SK-N-SH (cell line): Measurements from ENCODE around the gene LECT2.

Experiments used
- CTCF ChIP-seq: fragments of 200-600 bp; sonication (generic); IDR thresholded peaks from 2 replicates; pipeline ENCODE4 v1.6.1; 2017; ENCODE audit warnings: antibody characterized with exemption, mild to moderate bottlenecking, moderate library complexity
- EP300 ChIP-seq, 2 experiments: IDR thresholded peaks; 2 replicates each; pipeline versions ENCODE4 v1.4.0 to v1.6.1; 2012; ENCODE audit warnings: borderline replicate concordance in 1 of 2, low read depth in 1 of 2, low read length in 1 of 2
- EZH2phosphoT487 ChIP-seq: fragments of 200-600 bp; sonication (generic); IDR thresholded peaks from 2 replicates; pipeline ENCODE4 v1.6.1; 2017; ENCODE audit warnings: low read depth, mixed run types, mild to moderate bottlenecking, antibody characterized with exemption, moderate library complexity, borderline replicate concordance
- JUND ChIP-seq: IDR thresholded peaks from 2 replicates; pipeline ENCODE4 v1.4.0; 2012
- MXI1 ChIP-seq: IDR thresholded peaks from 2 replicates; pipeline ENCODE4 v1.6.1; 2012; ENCODE audit warnings: mild to moderate bottlenecking, low read depth, low read length, improper control_type of control experiment
- POLR2AphosphoS5 ChIP-seq: IDR thresholded peaks from 2 replicates; pipeline ENCODE4 v1.6.1; 2012; ENCODE audit warnings: low read depth, low read length
- REST ChIP-seq: IDR thresholded peaks from 2 replicates; pipeline ENCODE4 v1.6.1; 2012; ENCODE audit warnings: mild to moderate bottlenecking, low read depth, low read length, moderate library complexity

- TF ChIP-seq CTCF (no peak), POLR2AphosphoS5 (no peak), MXI1 (no peak), EP300 (IDR thresholded peaks at IDR 0.05; ENCODE audit: borderline replicate concordance in 1 of 2, low read depth in 1 of 2, low read length in 1 of 2) (no peak), JUND (no peak), REST (no peak), EZH2phosphoT487 (no peak)
Observed at GRCh38 chr5:135941711-135942110, 13.1 kb downstream of the LECT2 start.
